Stimulated activated effector memory CD8-positive, alpha-beta T cell treated with anti-CD3 and anti-CD28 coated beads, Interleukin-12 subunit alpha, Interleukin-12 subunit beta, amount 100 ng/mL, for 72 hours (primary cell): Measurements from ENCODE around the gene ZNF618.

Experiments
- ATAC-seq: fragments of 150-1000 bp; cut with Tn5 transposase; 2 replicates; pipeline ENCODE4 v1.10.0; 2021
- DNase-seq, 2 donors: peaks; one replicate each; pipeline ENCODE4 v3.0.0; 2021 to 2022; ENCODE audit warnings: low spot score in 2 of 2
- H3K27ac Mint-ChIP-seq: one replicate; pipeline ENCODE4 v1.8.0; 2022; ENCODE audit warnings: mild to moderate bottlenecking, mixed read lengths
- H3K36me3 Mint-ChIP-seq: one replicate; pipeline ENCODE4 v1.8.0; 2022; ENCODE audit warnings: mild to moderate bottlenecking, mixed read lengths
- H3K4me1 Mint-ChIP-seq: one replicate; pipeline ENCODE4 v1.8.0; 2022; ENCODE audit warnings: mixed read lengths
- H3K4me3 Mint-ChIP-seq: one replicate; pipeline ENCODE4 v1.8.0; 2022; ENCODE audit warnings: mild to moderate bottlenecking, mixed read lengths
- H3K9me3 Mint-ChIP-seq: one replicate; pipeline ENCODE4 v1.8.0; 2022; ENCODE audit warnings: mixed read lengths

The ZNF618 gene

GRCh38 chr9:113875459-113876150 is 504 bp upstream of the ZNF618 start:
- Mint-ChIP-seq H3K36me3 (no peaks in the 10 kb centered on the region), H3K4me3 (peak overlapping the region; percentile 36), H3K27ac (no peak overlapping the region), H3K9me3 (no peaks in the 10 kb centered on the region), H3K4me1 (peaks cover 7% of the 10 kb centered on the region)
- DNase-seq (no peak), ATAC-seq (peak; percentile 42)

- ATAC-seq, result no peak
- no peaks in the 10 kb centered on the region for H3K9me3 Mint-ChIP-seq
- no peaks in the 10 kb centered on the region for H3K36me3 Mint-ChIP-seq
Observed at GRCh38 chr9:113876993-113877368, 872 bp downstream of the ZNF618 start.

GRCh38 chr9:113879318-113879717 is 3.2 kb downstream of the ZNF618 start:
- Mint-ChIP-seq H3K4me3 (no peak overlapping the region), H3K9me3 (no peaks in the 10 kb centered on the region), H3K27ac (no peak overlapping the region), H3K36me3 (no peaks in the 10 kb centered on the region), H3K4me1 (peaks cover 7% of the 10 kb centered on the region)
- DNase-seq (peak in 1 of 2 donors; percentile 25), ATAC-seq (no peak)

More at GRCh38 chr9:113876993-113877368, 872 bp downstream of the ZNF618 start:
- peak overlapping the region; percentile 58 for H3K27ac Mint-ChIP-seq
- no peak for DNase-seq
- peaks cover 7% of the 10 kb centered on the region for H3K4me1 Mint-ChIP-seq
- peak overlapping the region; percentile 88 for H3K4me3 Mint-ChIP-seq

- peak in 1 of 2 donors; percentile 6 for DNase-seq
- peaks cover 7% of the 10 kb centered on the region for H3K4me1 Mint-ChIP-seq
- H3K36me3 Mint-ChIP-seq, result no peaks in the 10 kb centered on the region
- H3K9me3 Mint-ChIP-seq, result no peaks in the 10 kb centered on the region
- no peak for ATAC-seq
- no peak overlapping the region for H3K27ac Mint-ChIP-seq
- no peak overlapping the region for H3K4me3 Mint-ChIP-seq
Observed at GRCh38 chr9:113879911-113880310, 3.8 kb downstream of the ZNF618 start.

- no peaks in the 10 kb centered on the region for H3K36me3 Mint-ChIP-seq
- no peak overlapping the region for H3K4me3 Mint-ChIP-seq
- no peaks in the 10 kb centered on the region for H3K9me3 Mint-ChIP-seq
- peak in 1 of 2 donors; percentile 28 for DNase-seq
- peaks cover 5% of the 10 kb centered on the region for H3K4me1 Mint-ChIP-seq
- H3K27ac Mint-ChIP-seq, result no peak overlapping the region
- no peak for ATAC-seq
Observed at GRCh38 chr9:113882181-113882580, 6.1 kb downstream of the ZNF618 start.

- Mint-ChIP-seq H3K4me3 (no peak overlapping the region), H3K9me3 (no peaks in the 10 kb centered on the region), H3K36me3 (no peaks in the 10 kb centered on the region), H3K27ac (no peak overlapping the region), H3K4me1 (peaks cover 5% of the 10 kb centered on the region)
- DNase-seq (peak in 1 of 2 donors; percentile 41), ATAC-seq (no peak)
Observed at GRCh38 chr9:113882636-113883164, 6.6 kb downstream of the ZNF618 start.

GRCh38 chr9:113885183-113886025 is 9.3 kb downstream of the ZNF618 start:
- H3K4me1 Mint-ChIP-seq, result peaks cover 5% of the 10 kb centered on the region
- no peaks in the 10 kb centered on the region for H3K36me3 Mint-ChIP-seq
- H3K4me3 Mint-ChIP-seq, result no peak overlapping the region
- H3K9me3 Mint-ChIP-seq, result no peaks in the 10 kb centered on the region
- DNase-seq (peak in 1 of 2 donors; percentile 42), ATAC-seq (no peak)
- no peak overlapping the region for H3K27ac Mint-ChIP-seq

- no peak overlapping the region for H3K27ac Mint-ChIP-seq
- ATAC-seq, result no peak
Observed at GRCh38 chr9:113886026-113886369, 9.9 kb downstream of the ZNF618 start.

GRCh38 chr9:113886466-113886865 is 10.4 kb downstream of the ZNF618 start:
- peaks cover 5% of the 10 kb centered on the region for H3K4me1 Mint-ChIP-seq

More at GRCh38 chr9:113886026-113886369, 9.9 kb downstream of the ZNF618 start:
- peak in 1 of 2 donors; percentile 44 for DNase-seq
- H3K9me3 Mint-ChIP-seq, result no peaks in the 10 kb centered on the region
- H3K4me1 Mint-ChIP-seq, result peaks cover 5% of the 10 kb centered on the region
- H3K4me3 Mint-ChIP-seq, result peak overlapping the region; percentile 31
- no peaks in the 10 kb centered on the region for H3K36me3 Mint-ChIP-seq

GRCh38 chr9:113886933-113887332 is 10.8 kb downstream of the ZNF618 start:
- DNase-seq (peak in 1 of 2 donors; percentile 40), ATAC-seq (no peak)
- Mint-ChIP-seq H3K4me3 (no peak overlapping the region), H3K4me1 (peaks cover 5% of the 10 kb centered on the region), H3K36me3 (no peaks in the 10 kb centered on the region), H3K27ac (no peak overlapping the region), H3K9me3 (no peaks in the 10 kb centered on the region)

More at GRCh38 chr9:113886466-113886865, 10.4 kb downstream of the ZNF618 start:
- Mint-ChIP-seq H3K36me3 (no peaks in the 10 kb centered on the region), H3K9me3 (no peaks in the 10 kb centered on the region), H3K4me3 (peak overlapping the region; percentile 31), H3K27ac (no peak overlapping the region)
- no peak for ATAC-seq
- peak in 1 of 2 donors; percentile 46 for DNase-seq

- Mint-ChIP-seq H3K4me1 (peaks cover 5% of the 10 kb centered on the region), H3K27ac (no peak overlapping the region), H3K4me3 (no peak overlapping the region), H3K36me3 (no peaks in the 10 kb centered on the region), H3K9me3 (no peaks in the 10 kb centered on the region)
- DNase-seq (peak in 1 of 2 donors; percentile 39), ATAC-seq (no peak)
Observed at GRCh38 chr9:113887436-113887835, 11.3 kb downstream of the ZNF618 start.

GRCh38 chr9:113888336-113888735 is 12.2 kb downstream of the ZNF618 start:
- Mint-ChIP-seq H3K4me3 (no peak overlapping the region), H3K36me3 (no peaks in the 10 kb centered on the region), H3K27ac (no peak overlapping the region), H3K4me1 (peaks cover 5% of the 10 kb centered on the region), H3K9me3 (no peaks in the 10 kb centered on the region)
- ATAC-seq, result no peak
- peak in 1 of 2 donors; percentile 25 for DNase-seq

- no peaks in the 10 kb centered on the region for H3K9me3 Mint-ChIP-seq
- no peak overlapping the region for H3K27ac Mint-ChIP-seq
- ATAC-seq (no peak), DNase-seq (peak in 1 of 2 donors; percentile 13)
- H3K4me1 Mint-ChIP-seq, result peaks cover 5% of the 10 kb centered on the region
- H3K4me3 Mint-ChIP-seq, result no peak overlapping the region
- no peaks in the 10 kb centered on the region for H3K36me3 Mint-ChIP-seq
Observed at GRCh38 chr9:113888976-113889375, 12.9 kb downstream of the ZNF618 start.

- no peak for DNase-seq
- Mint-ChIP-seq H3K4me1 (peaks cover 5% of the 10 kb centered on the region), H3K27ac (no peak overlapping the region), H3K36me3 (no peaks in the 10 kb centered on the region), H3K9me3 (no peaks in the 10 kb centered on the region), H3K4me3 (no peak overlapping the region)
- no peak for ATAC-seq
Observed at GRCh38 chr9:113890704-113891103, 14.6 kb downstream of the ZNF618 start.

- ATAC-seq, result no peak
- Mint-ChIP-seq H3K36me3 (no peaks in the 10 kb centered on the region), H3K4me1 (no peaks in the 10 kb centered on the region), H3K9me3 (no peaks in the 10 kb centered on the region), H3K27ac (no peak overlapping the region), H3K4me3 (no peak overlapping the region)
- DNase-seq, result peak in 1 of 2 donors; percentile 13
Observed at GRCh38 chr9:113892861-113893491, 16.9 kb downstream of the ZNF618 start.
